ENCODE results near the gene MDM1. TPM values are rescaled to one million over a fixed set of nuclear protein-coding genes. Genes with fewer than 3 reads are reported as not detected.
A peak's percentile ranks its signal among the peaks of the same experiment; 100 is the strongest.

MDM1 gene, protein sequence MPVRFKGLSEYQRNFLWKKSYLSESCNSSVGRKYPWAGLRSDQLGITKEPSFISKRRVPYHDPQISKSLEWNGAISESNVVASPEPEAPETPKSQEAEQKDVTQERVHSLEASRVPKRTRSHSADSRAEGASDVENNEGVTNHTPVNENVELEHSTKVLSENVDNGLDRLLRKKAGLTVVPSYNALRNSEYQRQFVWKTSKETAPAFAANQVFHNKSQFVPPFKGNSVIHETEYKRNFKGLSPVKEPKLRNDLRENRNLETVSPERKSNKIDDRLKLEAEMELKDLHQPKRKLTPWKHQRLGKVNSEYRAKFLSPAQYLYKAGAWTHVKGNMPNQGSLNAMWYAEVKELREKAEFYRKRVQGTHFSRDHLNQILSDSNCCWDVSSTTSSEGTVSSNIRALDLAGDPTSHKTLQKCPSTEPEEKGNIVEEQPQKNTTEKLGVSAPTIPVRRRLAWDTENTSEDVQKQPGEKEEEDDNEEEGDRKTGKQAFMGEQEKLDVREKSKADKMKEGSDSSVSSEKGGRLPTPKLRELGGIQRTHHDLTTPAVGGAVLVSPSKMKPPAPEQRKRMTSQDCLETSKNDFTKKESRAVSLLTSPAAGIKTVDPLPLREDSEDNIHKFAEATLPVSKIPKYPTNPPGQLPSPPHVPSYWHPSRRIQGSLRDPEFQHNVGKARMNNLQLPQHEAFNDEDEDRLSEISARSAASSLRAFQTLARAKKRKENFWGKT
- 10 to 100 TPM in 1 of 2 donors, 1 to 10 TPM in 1; 8.6 to 10.2 TPM for total RNA-seq
- long read RNA-seq, transcript MDM1-205 (3 exons, 2,170 nt) = major isoform, 7 of 18 reads
- long read RNA-seq, partial matches to known transcripts = 3 of 18 reads
- long read RNA-seq, other reads (novel, unspliced or antisense) = 7 of 18 reads

DNA sequence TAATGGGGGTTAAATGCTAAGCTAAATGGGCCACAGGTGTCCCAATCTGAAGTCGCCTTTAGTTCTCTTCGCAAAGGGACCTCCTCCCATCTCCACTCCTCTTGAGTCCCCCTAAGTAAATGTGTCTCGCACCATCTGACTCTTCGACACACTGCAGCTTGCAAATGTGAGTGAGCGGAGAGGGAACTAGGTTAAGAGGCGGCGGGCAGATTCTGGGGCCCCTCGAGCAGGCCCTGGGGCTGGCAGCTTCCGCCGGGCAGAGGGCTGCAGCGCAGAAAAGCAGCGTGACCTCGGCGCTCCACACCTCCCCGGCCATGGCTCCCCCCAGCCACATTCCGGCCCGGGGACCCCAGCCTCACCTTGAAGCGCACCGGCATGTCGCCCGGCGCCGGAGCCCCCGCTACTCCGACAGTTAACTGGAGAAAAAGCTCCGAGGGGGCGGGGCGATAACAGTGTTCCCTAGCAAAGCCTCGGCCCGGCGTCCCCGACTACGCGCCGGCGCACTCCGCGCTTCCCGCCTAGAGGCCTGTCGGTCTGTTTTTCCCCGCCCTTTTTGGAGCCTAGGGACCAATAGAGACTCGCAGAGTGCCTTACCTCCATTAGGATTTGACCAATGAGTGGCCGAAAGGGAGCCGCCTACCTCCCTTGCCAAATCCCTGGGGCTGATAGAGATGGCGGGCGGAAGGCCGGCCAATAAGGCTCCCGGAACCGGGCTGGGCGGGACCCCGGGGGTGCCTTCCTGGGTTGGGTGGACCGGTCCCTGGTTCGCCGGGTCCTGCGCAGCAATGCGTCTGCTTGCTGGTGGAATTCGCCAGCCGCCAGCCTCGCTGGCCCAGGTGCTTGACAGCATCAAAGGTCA lies at the start of gene MDM1:
Gene MDM1, minus strand, starts transcription at position 494 of the 859 bp plus-strand sequence. Its CDS starts 117 bp downstream, at position 377.
- intact Hi-C loops (cut with DNase I) = no loop called here
- DNase-seq (peak; percentile 98), ATAC-seq (peak; percentile 98 to 99)

DNA sequence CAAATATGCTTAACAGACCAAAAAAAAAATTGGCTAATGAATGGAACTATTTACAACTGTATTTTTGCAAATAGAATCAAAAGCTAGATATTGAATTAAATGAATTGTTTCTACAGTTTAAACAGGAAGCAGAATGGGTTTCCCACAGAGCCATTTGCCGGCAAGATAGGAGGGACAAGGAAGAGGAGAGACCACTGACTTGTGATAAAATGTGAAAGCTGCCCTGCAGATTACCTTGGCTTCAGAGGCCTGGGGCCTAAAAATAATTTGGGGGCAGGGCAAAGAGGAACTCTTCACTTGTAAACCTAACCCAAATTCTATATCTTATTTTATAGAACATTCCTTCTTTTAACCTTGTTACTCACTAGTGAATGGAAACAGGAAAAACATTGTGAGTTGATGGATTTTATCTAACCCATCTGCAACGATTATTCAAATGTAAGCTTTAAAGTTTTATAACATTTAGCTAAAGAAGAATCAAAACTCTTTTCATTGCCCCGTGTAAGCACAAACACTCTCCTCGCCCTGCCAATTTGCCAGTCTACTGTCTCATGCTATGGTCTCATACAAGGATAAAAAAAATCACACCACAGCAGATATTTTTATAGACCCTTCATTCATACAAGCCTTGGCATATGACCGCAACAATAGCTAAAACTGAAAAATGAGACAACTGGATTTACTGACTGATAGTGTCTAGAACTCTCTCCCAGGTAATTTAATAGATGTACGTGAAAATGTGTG lies 49.5 kb upstream of the MDM1 start:
- no peak for DNase-seq
- intact Hi-C loops (cut with DNase I) = no loop called here
- ATAC-seq = no peak

GRCh38 chr12:68378872-68379606 lies 46.9 kb upstream of the MDM1 start:
- ATAC-seq (peak in 1 of 2 donors; percentile 70), DNase-seq (peak; percentile 43)
- intact Hi-C loops (cut with DNase I) = no loop called here

DNA sequence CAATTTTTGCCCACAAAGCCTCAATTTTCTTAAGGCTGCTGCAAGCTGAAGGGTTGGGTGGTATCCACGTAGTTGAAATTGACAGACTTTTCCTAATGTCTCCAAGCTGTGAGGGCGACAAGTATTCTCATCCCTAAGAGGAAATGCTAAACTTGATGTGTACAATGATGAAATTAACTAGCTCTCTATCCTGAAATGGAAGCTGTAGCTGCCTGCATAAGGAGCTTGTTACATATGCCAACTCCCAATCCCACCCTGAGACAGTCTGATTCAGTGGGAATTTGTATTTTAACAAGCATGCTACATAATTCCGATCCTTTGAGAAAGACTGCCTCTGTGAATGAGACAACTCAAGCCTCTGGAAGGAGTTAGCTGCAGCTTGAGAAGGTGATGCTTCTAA lies 45.7 kb upstream of the MDM1 start:
- ATAC-seq (no peak), DNase-seq (no peak)
- intact Hi-C loops (cut with DNase I) = no loop called here

DNA sequence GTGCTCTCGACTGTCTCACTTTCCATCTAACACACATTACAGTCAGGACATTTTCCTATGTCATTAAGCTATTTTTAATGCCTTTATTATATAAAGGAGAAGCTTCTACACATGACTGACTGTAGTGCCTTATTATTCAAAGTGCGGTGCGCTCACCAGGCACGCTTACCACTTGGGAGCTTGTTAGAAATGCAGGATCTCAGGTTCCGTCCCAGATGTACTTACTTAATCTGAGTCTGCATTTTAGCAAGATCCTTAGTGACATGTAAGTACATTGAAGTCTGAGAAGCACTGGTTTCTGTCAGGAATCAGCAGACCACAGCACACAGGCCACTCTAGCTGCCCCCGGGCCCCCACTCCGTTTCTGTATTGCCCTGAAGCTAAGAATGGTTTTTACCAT lies 44.7 kb upstream of the MDM1 start:
- DNase-seq = no peak
- intact Hi-C loops (cut with DNase I) = no loop called here
- ATAC-seq = no peak

GRCh38 chr12:68375756-68376695 lies 43.9 kb upstream of the MDM1 start:
- DNase-seq = no peak
- intact Hi-C loops (cut with DNase I) = no loop called here
- no peak for ATAC-seq

DNA sequence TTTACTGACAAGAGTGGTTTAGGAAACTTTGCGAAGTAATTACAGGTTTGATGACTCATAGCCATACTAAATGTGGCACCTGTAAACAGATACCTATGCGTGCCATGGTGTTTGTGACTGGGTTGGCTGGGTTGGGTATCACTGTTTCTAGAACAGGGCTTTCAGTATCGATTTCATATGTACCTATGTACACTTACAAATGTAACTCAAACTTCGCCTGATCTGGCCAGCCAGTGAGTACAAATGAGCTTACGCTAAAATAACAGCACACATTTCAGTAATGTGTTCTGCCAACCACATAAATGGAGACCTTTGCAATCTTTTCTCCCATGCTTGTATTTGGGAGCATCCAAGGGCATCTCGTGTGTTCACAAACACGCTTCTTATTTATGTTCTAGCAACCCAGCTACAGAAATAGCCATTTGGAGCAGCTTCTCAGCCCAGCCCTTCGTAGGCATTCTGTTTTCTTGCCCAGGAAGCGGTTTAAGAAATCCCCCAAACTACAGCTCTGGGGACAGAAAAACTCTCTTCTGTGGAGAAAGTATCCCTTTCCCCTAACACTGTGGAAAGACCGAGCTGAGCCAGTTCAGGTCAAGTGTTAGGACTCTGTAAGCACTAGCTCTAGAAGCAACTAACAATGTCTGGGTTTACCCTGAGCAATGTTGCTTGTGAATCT lies 42.3 kb upstream of the MDM1 start:
- DNase-seq (no peak), ATAC-seq (peak in 1 of 2 donors; percentile 27)
- intact Hi-C loops (cut with DNase I) = no loop called here

GRCh38 chr12:68370667-68371066 lies 38.5 kb upstream of the MDM1 start:
- DNase-seq (no peak), ATAC-seq (no peak)
- intact Hi-C loops (cut with DNase I) = no loop called here

DNA sequence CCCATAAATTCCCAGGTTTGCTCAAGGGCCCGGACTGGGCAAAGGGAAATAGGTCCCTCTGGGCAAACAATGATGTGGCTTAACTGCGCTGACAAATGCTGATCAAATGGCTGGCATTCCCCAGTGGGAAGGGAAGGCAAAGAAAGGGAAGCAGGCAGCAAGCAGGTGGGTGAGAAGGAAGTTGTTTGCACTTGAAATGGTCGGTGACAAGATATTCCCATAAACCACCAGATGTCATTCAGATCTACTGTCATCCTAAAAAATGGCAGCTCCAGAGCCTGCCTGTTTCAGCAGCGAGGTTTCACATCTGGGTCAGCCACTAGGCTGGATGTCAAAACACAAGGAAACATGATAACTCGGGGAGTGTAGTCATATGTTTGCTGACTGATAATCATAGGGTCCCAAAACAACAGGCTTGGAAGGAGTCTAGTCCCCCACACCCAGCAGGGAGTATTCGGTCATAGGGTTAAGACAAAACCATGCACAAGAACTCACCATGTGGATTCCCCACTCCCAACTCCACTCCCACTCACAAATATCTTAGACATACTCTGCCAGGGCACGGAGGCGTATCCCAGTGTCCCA lies 37.9 kb upstream of the MDM1 start:
- intact Hi-C loops (cut with DNase I) = no loop called here
- DNase-seq (no peak), ATAC-seq (no peak)

DNA sequence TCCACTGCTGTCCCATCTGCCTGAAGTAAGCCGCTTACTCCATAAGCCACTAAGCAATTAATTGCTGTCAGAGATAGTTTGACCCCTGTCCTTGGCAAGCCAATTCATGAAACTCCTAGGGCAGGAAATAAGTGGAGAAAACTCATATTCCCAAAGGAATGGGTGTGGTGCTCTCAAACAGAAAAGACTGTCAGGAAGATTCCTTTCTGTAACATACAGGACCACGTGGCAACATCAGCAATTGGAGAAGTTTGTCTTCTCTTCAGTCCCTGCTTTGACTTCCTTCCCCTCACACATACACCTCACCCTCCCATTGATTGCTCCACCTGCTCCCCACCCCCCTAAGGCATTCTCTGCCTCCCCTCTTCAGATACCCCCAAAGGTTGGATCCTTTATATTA lies 36.2 kb upstream of the MDM1 start:
- intact Hi-C loops (cut with DNase I) = loop anchor here (5.0 to 10.0 kb wide), 4 partner anchors 39 to 319 kb away; partner anchors contain the start of gene NUP107 (in 1 of the 2)
- ATAC-seq (no peak), DNase-seq (no peak)

- ATAC-seq = no peak
- intact Hi-C loops (cut with DNase I) = loop anchor here (5.0 to 10.0 kb wide), 4 partner anchors 39 to 319 kb away; partner anchors contain the start of gene NUP107 (in 1 of the 2)
Measured at GRCh38 chr12:68367903-68368302, 35.7 kb upstream of the MDM1 start.

GRCh38 chr12:68367116-68367515 lies 35.0 kb upstream of the MDM1 start:
- intact Hi-C loops (cut with DNase I) = loop anchor here (5.0 to 10.0 kb wide), 4 partner anchors 40 to 320 kb away; partner anchors contain the start of gene NUP107 (in 1 of the 2)
- DNase-seq (no peak), ATAC-seq (no peak)

More at GRCh38 chr12:68367903-68368302, 35.7 kb upstream of the MDM1 start:
- DNase-seq = no peak

DNA sequence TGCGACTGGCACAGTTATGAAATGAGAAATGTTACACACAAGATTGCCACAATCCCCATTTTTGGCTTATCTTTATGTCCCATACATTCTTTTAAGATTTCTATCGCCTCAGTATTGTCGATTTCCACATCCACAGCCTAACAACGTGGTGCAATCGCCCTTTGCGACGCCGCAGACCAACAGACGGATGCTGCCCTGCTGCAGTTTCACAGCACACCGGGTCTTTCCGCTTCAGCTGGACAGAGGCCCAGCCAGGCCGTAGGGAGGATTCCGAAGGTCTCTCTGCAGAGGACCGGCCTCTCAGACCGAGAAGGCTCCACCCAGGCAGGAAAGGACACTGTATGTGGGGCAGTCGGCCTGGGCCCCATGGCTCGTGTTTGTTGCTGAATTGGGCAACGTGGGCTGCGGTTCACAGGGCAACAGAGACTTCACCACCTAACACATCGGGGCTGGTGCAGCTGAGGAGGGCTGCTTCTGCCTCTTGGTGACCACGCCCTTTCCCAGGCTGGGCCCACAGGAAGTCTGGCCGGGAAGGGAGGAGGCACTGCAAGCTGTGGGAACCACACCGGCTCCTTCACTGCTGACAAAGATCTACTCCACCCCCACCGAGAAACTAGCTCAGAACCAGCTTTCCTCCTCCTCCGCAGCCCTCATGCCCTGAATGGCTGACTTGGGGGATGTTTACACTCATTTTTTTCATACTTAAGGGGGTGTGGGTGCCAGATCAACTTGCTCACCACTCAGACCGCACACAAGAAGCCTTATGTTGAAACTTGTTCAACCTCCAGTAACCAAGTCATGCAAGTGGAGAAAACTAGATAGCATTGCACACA lies 32.9 kb upstream of the MDM1 start:
- intact Hi-C loops (cut with DNase I) = loop anchor here (5.0 to 10.0 kb wide), 4 partner anchors 42 to 322 kb away; partner anchors contain the start of gene NUP107 (in 1 of the 2)
- peak; percentile 95 for DNase-seq
- peak; percentile 98 to 99 for ATAC-seq

GRCh38 chr12:68364328-68364727 lies 32.2 kb upstream of the MDM1 start:
- intact Hi-C loops (cut with DNase I) = loop anchor here in 1 of 2 donors (10.0 kb wide), 1 partner anchor 240 kb away; no protein-coding TSS in a partner anchor
- ATAC-seq = no peak
- no peak for DNase-seq
